Fibroblast of upper back skin (primary cell): Measurements from ENCODE around the gene COL10A1.
A peak's percentile ranks its signal among the peaks of the same experiment; 100 is the strongest.

Experiments
- DNase-seq: peaks from one replicate; pipeline ENCODE4 v3.0.0-alpha.2; 2013

COL10A1 gene

GRCh38 chr6:116126032-116126431, at the start of gene COL10A1:
TSS of gene COL10A1 (minus strand) at chr6:116126132. CDS start at chr6:116125492, 640 bp downstream.
- no peak for DNase-seq

- DNase-seq = no peak
Measured at GRCh38 chr6:116175344-116175743, 49.4 kb upstream of the COL10A1 start.

GRCh38 chr6:116173928-116174327, 48.0 kb upstream of the COL10A1 start:
- DNase-seq = no peak

DNA sequence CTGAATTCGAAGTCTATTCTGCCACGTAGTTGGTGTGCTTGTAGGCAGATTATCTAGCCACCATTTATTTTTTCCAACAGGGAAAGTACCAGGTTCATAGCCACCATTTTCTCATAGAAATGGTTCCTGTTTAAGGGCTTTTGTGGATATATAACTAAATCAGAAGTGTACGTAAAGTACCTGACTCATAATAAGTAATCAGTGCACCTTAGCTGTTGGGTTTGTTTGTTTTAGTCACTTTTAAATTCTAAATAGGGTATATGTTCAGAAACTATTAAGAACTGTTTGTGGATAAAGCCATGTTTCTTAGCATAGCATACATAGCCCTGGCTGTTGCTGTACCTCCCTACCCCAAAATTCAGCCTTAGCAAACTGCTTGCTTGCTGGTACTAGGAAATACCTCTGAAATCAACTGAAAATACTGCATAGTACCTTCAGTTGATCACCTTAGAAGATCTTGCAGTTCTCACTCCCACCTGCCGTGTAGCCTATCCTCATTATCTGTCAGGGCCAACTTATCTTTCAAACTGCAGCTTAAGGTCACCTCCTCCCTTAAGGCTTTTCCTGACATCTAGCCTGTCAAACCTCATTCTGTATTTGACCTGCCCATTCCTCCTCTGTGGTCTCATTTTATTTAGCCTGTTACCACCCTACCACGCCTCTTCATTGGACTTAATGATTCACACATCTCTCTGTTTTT, 44.6 kb upstream of the COL10A1 start:
- DNase-seq = no peak

GRCh38 chr6:116169880-116170279, 43.9 kb upstream of the COL10A1 start:
- no peak for DNase-seq

GRCh38 chr6:116168148-116168547, 42.2 kb upstream of the COL10A1 start:
- no peak for DNase-seq

- no peak for DNase-seq
Measured at GRCh38 chr6:116166369-116166768, 40.4 kb upstream of the COL10A1 start.

DNA sequence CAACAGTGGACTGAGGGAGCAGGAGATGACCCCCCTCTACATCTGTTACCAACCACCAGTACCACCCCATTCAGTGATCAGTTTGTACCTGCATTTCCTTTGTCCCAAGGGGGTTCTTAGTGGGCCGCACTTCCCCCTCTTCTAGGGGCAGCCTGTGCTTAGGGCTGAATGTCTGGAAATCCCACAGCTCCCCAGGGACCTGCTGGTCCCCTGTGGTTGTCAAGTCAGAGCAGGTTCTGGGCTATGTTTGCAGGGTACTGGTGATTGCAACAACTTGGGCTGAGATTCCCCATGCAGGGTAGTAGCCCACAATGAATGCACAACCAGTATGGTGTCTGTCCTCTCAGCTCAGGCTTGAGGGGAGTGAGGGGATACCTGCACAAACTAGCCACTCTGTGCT, 39.7 kb upstream of the COL10A1 start:
- no peak for DNase-seq

- peak; percentile 87 for DNase-seq
Measured at GRCh38 chr6:116159782-116160524, 34.0 kb upstream of the COL10A1 start.

DNA sequence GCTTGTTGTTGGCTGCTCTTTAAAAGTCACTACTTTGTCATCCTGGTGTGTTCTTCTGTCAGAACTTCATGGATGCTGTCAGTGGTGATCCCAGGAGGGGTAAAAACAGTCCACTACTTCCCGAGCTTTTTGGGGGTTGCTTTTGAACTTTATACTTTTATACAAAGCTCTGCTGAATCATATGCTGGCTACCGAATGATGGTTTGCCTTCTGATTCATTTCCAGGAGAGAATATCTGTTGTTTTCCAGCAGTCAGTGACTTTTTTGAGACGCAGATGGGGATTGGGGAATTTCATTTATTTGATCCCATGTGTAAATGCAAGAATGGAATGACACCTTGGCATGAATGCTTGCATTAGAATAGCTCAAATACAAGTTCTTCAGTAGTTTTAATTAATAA, 32.7 kb upstream of the COL10A1 start:
- peak; percentile 59 for DNase-seq

DNA sequence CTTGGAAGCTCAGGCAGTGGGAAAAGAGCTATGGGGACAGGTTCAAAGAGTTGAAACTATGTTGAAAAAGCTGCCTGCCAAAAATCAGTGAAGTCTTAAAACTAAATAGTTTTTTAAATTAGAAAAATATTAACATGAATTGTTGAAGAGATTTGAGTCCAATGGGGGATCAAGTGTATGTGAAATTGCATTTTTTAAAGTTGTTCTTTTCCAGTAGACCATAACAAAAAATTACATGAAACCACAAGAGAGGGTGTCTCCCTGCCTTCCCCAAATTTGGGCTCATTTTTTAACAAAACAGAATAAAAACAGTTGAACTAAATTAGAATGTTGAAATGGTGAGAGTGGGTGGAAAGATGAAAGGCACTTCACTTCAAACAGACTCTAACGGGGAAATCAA, 31.5 kb upstream of the COL10A1 start:
- DNase-seq = no peak

DNA sequence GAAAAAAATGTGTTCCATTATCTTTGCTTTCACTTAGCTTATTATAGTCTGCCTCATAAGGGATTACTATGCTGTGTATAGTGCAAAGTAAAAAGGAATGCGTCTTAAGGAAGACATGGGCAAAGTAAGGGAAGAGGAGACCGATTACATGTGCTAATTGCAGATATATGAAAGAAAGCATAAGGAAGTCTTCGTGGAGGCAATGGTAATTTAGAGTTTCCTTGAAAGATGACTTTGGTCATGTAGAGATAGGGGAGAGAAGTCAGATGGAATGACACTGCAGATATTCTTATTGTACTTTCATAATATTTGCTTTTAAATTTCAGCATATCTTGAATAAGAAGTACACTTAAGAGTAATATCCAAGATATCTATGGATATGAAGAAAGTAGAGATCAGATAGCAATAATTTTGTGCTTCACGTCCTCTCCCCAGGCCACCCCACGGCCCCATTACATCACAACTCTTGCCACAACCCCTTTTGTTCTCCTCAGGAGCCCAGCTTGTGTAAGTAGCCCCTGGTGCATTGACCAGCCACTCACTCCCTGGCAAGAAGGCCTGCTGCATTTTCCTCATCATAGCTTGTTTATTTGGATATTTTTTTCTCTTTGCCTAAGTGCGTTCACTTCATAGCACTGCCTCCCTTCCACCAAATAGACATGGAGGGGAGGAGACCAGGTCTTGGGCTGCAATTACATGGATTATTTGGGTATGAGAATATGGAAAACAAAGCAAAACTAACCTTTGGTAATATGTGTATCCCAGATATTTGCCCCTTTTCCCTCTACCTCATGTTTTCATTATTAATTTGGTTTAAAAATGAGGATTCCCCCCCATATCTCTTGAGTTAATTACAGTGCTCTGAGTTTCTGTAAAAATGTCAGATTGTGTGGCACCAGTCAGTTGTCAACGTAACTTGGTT, 30.7 kb upstream of the COL10A1 start:
- no peak for DNase-seq

DNA sequence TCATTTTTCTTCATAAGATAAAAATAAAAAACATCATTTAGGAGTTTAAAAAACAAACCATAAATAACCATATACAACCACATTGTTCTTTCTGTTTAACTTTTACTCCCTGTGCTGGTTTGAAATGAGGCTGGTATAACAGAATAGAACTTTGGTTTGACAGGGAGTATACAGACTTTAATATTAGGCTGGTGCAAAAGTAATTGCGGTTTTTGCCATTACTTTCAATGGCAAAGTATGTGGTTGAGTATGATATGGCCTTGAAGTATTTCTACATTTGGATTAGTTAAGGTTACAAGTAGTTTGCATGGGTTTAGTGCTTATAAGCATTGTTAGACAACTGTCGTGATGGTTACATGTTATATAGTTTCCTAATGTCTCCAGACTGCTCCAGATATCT, 29.0 kb upstream of the COL10A1 start:
- DNase-seq = no peak

GRCh38 chr6:116152620-116153019, 26.7 kb upstream of the COL10A1 start:
- DNase-seq = no peak

- no peak for DNase-seq
Measured at GRCh38 chr6:116145803-116146675, 20.1 kb upstream of the COL10A1 start.

GRCh38 chr6:116144605-116145004, 18.7 kb upstream of the COL10A1 start:
- DNase-seq = peak; percentile 90

DNA sequence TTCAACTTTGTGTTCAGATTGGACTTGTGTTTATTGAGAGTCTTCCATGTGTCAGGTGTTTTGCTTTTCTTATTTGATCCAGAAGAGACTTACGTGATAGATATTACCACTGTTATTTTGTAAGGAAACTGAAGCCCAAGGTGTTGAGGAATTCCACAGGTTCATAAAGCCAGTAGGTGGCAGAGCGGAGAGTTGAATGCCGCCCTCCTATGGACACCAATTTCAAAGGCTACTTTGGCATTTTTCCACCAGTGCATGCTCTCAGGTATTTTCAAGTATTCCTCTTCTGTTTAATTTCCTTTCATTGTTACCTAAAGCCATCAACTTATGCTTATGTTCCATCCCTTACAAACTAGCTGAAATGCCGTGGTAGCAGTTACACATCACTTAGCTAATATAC, 14.0 kb upstream of the COL10A1 start:
- no peak for DNase-seq

- peak; percentile 29 for DNase-seq
Measured at GRCh38 chr6:116136933-116137340, 11.0 kb upstream of the COL10A1 start.

DNA sequence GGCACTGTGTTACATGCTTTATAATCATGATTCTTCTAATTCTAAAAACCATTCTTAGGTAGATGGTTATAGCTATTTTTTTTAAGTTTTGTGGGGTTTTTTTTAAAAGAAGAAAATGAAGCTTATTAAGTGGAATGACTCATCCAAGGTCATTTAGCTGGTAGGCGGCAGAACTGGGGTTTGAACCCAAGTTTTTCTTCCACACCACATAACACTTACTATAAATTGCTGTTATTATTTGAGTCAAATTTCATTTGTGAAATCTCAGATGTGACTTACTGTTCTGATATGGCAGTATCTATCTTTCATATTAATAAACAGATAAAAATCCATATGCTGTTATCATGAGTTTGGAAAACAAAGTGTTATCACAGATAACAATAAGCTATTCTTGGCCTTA, 10.4 kb upstream of the COL10A1 start:
- no peak for DNase-seq

DNA sequence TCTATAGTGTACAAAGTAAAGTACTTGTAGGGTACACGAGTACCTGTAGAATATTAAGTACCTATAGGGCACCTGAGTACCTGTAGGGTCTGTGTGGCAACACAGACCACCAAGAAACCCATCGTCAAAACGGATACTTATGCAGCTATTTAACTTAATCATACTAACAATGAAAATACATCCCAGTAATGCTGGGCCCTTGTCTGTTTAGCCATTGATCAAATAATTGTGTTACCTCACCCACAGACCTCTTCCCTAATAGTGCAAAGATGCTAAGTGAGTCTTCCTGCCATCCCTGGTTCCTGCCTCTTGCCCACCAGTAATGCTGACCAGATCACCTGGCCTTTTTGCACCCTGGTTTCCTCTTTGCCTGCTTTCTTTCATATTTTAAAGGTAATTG, 7.5 kb upstream of the COL10A1 start:
- no peak for DNase-seq

- no peak for DNase-seq
Measured at GRCh38 chr6:116127771-116128493, 2.0 kb upstream of the COL10A1 start.

DNA sequence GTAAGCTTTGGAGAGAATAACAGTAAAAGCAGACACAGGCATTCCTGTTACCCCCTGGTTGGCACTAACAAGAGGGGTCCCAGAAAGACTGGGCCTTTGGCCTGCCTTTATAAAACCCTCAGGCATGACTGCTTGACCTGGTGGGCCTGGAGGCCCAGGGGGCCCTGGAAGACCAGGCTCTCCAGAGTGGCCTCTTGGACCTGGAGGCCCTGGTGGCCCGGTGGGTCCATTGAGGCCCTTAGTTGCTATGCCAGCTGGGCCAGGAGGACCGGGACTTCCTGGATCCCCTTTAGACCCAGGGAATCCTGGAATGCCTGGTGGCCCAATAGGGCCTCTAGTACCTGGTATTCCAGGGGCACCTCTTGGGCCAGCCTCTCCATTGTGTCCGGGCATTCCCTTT, 5.5 kb downstream of the COL10A1 start:
- DNase-seq = no peak
